ENCODE results near the gene YDJC. TPM values are rescaled to one million over a fixed set of nuclear protein-coding genes. Genes with fewer than 3 reads are reported as not detected.
"Not testable (repeated sequence)": the region's sequence is repeated elsewhere in the genome, so short reads cannot be mapped to it uniquely, and the experiment has no call there.

YDJC gene
- total RNA-seq, 1 experiment from 2014 or later: 39.6 TPM

DNA sequence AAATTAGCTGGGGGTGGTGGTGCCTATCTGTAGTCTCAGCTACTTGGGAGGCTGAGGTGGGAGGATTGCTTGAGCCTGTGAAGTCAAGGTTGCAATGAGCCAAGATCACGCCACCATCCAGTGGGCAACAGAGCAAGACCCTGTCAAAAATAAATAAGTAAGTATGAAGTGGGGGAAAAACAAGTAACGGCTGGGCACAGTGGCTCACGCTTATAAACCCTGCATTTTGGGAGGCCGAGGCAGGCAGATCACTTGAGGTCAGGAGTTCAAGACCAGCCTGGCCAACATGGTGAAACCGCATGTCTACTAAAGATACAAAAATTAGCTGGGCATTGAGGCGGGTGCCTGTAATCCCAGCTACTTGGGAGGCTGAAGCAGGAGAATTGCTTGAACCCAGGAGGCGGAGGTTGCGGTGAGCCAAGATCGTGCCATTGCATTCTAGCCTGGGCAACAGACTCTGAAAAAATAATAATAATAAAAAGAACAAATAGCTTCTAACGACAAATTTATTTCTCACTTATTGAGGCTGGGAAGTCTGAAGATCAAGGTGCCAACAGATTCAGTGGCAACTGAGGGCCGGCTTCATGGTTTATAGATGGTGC is 20.2 kb downstream of the YDJC start:
- DNase-seq (ENCODE audit: low read depth): not testable (repeated sequence)

DNA sequence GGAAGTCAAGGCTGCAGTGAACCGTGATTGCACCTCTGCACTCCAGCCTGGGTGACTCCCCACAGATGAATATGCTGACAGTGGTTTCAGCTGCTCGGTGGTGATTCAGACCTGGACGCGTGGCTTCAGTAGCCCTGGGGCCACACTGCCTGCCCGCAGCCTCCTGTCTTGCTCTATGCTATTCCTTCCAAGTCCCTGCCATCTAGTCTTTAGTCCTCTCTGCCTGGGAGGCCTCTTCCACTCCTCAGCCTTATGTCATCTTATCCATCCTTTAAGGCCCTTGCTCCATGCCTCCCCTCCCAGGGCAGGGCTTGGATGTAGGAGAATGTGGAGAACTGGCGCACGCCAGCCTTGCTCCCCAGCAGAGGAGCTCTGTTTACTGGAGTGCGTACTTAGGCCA is 23.0 kb downstream of the YDJC start:
- no peak for DNase-seq (ENCODE audit: low read depth)

DNA sequence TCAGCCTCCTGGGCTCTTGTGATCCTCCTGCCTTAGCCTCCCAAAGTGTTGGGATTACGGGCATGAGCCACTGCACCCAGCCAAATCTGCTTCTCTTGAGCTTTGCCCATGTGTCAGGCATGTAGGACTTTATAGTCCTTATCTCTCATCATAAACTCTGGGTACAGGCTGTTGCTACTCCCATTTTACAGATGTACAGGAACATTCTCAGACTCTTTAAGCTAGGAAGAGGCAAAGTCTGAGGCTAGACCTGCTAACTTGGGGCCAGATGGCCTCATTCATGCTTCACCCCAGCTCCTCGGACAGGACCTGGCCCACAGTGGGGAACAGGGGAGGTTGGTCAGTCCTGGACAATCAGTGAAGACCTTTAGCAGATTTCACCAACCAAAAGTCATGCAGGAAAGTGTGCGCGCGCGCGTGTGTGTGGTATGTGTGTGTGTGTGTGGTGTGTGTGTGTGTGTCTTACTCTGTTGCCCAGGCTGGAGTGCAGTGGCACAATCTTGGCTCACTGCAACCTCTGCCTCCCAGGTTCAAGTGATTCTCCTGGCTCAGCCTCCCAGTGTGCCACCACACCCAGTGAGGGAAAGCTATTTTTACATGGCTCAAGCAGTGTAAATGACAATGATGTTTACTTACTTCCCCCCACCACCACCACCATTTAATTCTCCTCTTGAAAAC is 23.8 kb downstream of the YDJC start:
- DNase-seq (ENCODE audit: low read depth): no peak

DNA sequence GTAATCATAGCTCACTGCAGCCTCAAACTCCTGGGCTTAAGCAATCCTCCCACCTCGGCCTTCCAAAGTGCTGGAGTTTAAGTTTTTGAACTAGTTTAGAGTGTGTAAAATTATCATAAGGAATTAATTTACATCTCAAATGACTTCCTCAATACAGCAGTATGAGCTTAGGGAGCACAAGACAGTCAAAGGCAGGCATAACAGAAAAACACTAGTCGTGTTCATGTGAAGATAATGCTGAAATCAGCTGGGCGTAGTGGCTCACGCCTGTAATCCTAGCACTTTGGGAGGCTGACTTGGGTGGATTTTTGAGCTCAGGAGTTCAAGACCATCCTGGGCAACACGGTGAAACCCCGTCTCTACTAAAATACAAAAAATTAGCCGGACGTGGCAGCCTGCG is 25.8 kb downstream of the YDJC start:
- DNase-seq (ENCODE audit: low read depth): no peak

DNA sequence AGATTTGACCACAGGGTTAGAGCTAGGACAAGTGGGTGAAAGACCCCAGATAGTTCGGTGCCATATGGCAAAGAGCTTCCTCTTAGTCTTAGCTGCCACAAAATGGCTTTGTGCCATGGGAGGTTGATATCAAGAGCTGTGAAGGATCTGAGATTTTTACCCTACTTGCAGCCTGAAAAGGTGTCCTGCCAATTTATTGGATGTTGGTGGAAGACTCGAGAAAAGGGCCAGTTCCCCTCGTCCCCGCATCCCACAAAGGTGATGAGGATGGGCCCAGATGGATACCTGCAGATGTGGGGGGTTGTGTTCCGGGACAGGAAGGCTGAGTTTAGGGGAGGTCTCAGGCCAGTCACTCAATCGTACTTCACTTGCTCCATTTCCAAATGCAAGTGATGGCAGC is 27.2 kb downstream of the YDJC start:
- no peak for DNase-seq (ENCODE audit: low read depth)

DNA sequence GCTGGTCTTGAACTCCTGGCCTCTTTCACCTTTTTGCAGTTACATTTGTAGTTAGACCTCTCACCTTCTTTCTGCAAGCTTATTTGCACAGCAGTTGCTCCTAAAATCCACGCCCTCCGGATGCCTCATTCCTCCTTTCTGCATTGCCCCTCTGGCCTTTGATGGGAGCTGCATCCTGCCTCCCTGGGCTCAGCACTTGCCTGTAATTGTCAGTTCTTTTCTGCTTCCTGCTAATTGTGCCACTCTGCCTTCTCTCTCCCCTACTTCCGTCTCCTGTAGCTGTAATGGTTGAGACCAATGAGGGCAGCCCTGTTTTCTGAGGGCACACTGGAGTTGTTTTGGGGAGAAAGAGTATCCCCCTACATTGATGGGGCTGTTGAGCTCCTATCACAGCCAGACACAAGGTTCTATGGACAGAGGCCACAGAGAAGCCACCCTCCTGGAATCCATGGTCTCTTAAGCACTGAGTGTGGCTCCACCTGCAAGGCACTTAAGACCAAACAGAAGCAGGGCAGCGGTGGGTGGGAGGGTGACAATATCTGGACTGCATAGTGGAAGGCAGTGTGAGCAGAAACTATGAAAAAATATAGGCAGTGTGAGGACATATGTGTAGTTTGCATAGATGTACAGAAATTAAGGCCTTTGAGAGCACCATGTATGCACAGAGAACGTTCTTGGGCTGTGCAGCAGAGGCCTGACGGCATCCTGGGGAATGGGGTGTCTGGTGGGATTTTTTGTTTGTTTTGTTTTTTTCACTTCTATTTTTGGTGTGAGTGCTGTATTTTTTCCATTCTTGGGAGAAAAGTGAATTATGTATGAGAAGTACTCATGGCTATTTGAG is 30.5 kb downstream of the YDJC start:
- no peak for DNase-seq (ENCODE audit: low read depth)

DNA sequence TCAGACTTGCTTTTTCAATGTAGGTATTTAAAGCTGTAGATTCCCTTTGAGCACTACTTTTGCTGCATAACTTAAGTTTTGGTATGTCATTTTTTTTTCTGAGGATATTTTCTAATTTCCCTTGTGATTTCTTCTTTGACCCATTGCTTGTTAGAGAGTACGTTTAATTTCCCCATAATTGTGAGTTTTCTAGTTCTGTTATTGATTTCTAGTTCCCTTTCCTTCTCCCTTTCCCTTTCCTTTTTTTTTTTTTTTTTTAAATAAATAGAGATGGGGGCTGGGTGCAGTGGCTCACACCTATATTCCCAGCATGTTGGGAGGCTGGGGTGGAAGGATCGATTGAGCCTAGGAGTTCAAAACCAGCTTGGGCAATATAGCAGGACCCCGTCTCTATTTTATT is 31.5 kb downstream of the YDJC start:
- no peak for DNase-seq (ENCODE audit: low read depth)

DNA sequence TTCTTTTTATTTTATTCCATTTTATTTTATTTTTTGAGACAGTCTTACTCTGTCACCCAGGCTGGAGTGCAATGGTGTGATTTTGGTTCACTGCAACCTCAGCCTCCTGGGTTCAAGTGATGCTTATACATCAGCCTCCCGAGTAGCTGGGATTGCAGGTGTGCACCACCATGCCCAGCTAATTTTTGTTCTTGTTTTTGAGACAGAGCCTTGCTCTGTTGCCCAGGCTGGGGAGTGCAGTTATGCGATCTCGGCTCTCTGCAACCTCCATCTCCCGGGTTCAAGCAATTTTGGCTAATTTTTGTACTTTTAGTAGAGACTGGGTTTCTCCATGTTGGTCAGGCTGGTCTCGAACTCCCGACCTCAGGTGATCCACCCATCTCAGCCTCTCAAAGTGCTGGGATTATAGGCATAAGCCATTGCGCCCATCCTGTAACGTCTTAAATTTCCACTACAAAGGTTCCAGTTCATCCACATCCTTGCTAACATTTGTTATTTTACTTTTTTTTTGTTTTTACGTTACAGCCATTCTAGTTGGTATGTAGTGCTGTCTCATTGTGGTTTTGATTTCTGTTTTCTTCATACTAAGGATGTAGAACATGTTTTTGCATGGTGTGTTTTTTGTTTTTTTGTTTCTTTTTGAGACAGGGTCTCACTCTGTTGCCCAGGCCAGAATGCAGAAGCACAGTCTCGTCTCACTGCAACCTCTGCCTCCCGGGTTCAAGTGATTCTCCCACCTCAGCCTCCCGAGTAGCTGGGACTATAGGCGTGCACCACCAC is 33.3 kb downstream of the YDJC start:
- not testable (repeated sequence) for DNase-seq (ENCODE audit: low read depth)

DNA sequence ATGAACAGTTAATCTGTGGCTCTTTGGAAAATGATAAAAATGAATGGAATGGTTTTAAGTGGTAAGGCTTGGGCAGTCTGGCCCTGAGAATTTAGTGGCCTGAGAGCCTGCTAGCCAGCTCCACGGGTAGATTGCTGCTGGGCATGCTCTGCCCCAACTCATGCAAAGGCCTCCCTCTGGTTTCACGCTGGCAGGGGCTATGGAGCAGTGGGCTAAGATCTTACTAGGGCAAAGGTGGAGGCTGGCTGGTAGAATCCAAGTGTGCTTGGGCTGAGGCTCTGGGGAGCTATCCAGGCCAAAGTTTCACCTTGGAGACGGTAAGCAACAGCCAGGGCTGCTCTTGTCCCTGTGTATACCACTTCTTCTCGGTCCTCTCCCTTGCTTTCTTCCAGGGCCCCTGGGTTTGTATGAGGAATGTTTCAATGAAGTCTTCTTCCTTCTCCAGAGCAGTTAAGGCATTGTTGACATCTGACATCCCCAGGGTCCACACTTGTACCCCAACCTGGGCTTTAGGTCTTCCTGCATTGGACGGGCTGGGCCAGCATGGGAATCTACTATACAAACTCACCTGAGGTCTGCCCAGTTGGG is 34.9 kb downstream of the YDJC start:
- no peak for DNase-seq (ENCODE audit: low read depth)

DNA sequence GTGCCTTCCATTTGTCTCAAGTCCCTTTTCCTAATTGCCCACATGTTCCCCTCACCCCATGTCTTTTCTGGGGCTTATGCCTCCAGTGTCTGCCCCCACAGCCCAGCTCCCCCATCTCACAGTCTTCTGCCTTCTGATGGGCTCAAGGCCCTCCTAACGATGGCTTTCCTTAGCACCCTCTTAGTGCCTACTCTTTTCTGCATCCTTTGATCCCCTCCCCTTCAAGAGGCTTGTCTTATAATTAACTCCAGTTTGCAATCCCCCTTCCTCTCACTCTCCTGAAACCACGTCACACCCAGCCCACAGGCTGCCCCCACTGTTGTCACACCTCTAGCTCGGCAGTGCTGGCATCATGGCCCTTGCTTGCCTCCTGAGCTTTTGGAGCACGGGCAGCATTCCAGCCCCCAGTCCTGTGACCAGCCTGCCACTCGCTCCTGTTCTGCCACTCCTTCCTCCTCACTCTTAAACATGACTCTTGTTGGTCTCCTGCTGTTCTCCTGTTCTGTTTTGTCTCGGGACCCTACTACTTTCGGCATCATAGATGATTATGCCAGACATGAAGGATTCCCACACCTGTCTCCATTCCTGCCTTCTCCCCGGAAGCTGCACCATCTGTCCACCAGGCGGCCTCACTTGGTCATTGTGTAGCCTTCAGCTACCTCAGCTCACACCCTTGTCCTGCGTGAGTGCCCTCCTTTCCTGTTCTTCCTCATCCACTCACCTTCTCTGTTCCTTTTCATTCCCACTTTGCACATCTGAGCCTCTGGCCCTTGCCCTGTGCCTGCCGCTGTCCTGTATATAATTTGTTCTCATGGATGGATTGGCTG is 36.2 kb downstream of the YDJC start:
- no peak for DNase-seq (ENCODE audit: low read depth)

DNA sequence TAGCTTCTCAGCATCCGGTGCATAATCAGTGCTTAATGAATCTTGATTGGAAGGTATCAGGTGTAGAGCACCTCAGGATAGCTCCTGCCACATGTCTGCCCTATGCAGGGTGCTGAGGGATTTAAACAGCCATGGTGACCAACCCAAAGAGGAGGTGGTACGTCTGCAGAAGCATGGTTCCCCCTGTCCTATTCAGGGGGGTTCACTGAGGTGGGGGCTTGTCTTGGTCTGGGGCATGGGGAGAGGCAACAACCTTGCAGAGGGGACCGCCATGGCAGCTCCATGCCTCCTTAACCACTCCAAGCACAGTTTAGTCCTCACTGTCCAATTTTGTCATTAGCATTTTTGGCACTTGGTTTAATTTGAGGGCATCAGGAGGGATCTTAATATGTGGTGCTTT is 37.4 kb downstream of the YDJC start:
- no peak for DNase-seq (ENCODE audit: low read depth)

DNA sequence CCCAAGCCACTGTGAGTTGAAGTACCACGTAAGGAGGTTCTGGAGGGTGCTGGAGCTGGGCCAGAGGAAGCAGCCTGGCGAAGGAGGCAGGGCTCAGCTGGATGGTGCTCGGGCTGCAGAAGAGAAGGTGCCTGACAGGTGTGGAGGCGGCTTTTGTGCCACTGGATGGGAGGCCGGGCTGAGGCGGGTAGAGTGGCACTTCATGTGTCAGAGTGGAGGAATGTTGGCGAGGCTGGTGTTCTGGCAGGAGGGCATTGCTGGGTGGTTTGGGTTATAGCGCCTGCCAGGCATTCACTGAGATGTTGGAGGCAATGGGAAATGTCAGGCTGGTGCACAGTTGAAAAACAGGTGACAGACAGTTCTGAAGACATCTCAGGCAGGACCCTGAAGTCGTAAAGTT is 38.1 kb downstream of the YDJC start:
- DNase-seq (ENCODE audit: low read depth): peak; percentile 36

DNA sequence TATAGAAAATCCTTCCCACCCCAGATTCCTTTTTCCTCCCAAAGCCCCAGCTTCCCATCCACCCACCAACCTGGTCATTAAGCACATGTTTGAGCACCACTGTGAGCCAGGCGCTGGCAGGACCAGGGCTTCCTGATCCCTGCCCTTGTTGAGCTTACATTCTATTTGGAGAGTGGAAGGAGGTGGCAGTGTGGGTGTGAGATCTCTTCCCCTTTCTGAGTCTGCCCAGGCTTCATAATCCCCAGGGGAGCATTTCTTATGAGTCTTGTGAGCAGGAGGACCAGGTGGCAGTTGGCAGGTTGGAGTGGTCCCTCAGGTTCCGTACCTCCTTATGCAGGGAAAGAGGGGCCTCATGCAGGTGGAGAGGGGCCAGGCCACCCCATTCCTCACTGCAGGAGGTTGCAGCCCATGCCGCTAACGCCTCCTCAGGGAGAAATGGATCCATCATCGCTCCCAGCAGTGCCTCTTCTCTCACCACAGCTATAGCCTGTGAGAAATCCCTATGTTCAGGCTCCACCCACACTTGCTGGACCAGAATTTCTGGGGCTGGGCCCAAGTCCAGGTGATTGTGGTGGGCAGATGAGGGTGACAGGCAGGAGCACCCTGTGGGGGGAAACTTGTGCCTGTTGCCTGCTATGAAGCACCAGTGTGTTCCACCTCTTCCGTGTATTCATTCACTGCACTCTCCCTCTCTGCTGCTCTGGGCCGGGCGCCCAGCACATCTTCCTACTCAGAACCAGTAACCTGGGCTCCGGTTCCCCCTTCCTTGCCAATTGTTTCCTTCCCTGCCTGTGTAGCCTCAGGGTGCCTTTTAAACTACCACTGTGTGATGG is 38.8 kb downstream of the YDJC start:
- DNase-seq (ENCODE audit: low read depth): no peak

DNA sequence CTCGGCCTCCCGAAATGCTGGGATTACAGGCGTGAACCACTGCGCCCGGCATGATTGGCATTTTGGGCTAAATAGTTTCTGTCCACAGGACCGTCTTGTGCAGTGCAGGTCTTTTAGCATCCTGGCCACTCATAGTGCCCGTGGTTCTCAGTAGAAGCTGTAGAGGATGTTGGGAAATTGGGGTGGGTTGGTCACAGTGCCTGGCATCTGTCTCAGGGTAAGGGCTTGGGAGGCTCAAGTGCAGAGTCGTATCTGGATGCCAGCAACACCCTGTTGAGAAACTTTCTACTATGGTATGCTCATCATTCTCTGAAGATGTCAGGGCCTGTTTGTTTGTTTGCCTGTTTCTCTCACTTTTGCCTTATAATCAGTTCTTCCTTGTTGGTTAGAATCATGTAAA is 40.4 kb downstream of the YDJC start:
- no peak for DNase-seq (ENCODE audit: low read depth)

DNA sequence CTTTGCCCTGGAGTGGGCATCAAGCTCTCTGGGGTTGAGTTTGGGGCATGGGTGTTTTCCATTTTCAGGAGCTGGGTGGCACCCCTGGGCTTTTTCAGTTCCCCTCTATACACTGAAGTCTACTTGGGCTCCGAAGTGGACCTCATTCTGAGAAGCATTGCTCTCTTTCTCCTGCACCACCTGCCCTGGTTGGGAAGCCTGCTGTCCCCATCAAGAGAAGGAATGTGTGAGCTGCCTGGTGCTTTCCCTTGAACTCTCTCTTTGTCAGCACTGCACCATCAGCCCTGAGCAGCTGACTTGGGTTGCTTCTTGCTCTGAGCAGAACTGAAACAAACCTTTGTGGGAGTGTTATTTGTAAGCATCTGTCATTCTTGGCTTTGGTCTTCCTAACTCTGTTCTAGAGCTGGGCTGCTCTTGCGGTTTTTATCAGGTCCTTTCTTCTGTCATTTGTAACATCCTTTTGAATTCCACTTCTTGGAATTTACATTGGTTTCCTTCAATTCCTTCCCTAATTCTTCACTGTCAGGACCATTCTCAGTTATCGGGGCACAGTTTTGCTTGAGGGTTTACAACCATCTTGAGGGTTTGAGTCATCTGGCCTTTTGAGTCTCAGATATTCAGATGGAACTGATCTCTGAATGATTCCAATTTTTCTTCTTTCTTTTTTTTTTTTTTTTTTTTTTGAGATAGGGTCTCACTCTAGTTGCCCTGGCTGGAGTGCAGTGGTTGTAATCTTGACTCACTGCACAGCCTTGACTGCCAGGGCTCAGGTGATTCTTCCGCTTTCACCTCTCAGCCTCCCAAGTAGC is 41.8 kb downstream of the YDJC start:
- peak; percentile 65 for DNase-seq (ENCODE audit: low read depth)

DNA sequence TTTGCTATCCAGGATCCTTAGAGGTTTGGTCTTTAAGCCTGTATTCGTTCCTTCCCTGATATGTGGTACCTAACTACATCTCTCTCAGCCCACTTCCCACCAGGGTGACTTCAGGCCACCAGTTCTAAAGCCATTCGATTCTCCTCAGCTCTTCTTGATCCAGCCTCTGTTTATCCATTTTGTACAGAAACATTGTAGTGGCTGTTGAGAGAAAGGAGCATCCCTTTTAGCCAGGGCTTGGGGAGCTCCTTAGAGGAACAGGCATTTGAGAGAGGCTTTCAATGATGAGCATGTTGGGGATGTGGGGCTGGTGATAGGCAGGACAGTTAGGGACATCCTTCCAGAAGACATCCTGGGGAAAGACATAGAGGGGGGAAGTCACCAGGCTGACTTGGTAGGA is 44.4 kb downstream of the YDJC start:
- no peak for DNase-seq (ENCODE audit: low read depth)

DNA sequence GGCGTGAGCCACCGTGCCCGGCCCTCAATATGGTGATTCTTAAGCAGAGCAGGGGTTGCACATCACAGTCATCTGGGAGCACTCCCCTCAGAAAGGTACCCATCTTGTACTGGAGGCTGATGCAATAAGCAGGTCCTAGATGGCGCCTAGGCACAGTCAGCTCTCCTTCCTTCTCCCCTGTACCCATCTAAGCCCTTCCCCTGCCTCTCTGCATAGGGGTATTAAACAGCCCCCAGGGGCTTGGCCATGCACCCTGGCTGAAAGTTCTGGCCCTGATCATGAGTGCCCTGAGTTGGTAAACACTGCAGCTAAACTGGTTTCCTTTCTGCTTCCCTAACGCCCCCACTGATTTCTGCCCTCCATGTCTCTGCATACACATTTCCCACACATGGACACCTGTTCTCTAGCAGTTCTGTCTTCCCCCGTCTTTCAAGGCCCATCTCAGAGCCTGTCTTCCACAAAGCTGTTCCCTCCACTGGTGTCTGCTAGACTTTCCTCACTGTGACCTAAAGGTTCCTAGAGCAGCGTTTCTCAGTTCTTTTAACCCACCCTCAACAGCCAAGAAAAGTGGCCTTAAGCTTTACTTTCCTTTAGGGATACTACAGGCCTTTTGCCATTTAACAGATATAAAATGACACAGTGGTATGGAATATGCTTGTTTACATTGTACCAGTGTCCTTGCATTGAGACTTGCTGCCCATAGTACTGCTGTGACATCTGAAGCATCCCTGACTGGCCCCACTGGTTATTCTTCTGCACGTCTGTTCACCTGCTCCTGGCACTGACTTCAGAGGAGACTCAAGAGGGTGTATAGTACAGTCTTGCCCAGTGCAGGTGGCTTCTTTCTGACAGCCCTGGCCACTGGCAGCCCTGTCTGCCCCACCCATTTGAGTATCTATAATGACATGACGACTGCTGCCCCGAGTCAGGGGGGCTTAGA is 46.8 kb downstream of the YDJC start:
- DNase-seq (ENCODE audit: low read depth): no peak

Data from LHCN-M2 (cell line).